T-cell (primary cell): ENCODE data around the gene OSBPL10. TPM values are rescaled to one million over a fixed set of nuclear protein-coding genes. Genes with fewer than 3 reads are reported as not detected.

ENCODE experiments used
- ATAC-seq, 4 experiments: fragments of 200-7000 bp in 3 of 4; fragments of 150-1000 bp in 1 of 4; cut with Tn5 transposase; replicated peaks in 1 of 4; 1 replicate in 3 of 4; 2 replicates in 1 of 4; pipeline ENCODE4 v1.10.0; 2021; ENCODE audit warnings: moderate library complexity in 3 of 4, mild to moderate bottlenecking in 2 of 4, moderate number of reproducible peaks in 1 of 4
- CTCF ChIA-PET, 2 donors: fragments of 300-600 bp; sonication (Branson Sonifier 250); formaldehyde crosslinking; loops; one replicate each; lab custom pipeline; 2022; ENCODE audit warnings: antibody characterized with exemption in 2 of 2; lab: Charles Lee
- POLR2A ChIA-PET, 2 donors: fragments of 300-600 bp; sonication (Branson Sonifier 250); formaldehyde crosslinking; loops; one replicate each; lab custom pipeline; 2022; ENCODE audit warnings: antibody characterized with exemption in 2 of 2; lab: Charles Lee
- DNase-seq, 35 experiments: peaks; one replicate each; pipeline versions ENCODE4 v3.0.0 to v3.0.0-alpha.2; 2013 to 2023
- H3K27ac ChIP-seq: one replicate; pipeline ENCODE4 v1.5.1; 2013; ENCODE audit warnings: low read length
- H3K27me3 ChIP-seq, 2 experiments: replicated peaks in 1 of 2; 1 replicate in 1 of 2; 2 replicates in 1 of 2; pipeline versions ENCODE4 v1.6.1 to v1.7.0; 2013; ENCODE audit warnings: low read length in 1 of 2, mixed read lengths in 1 of 2; ENCODE audit not compliant: control insufficient read depth in 2 of 2, insufficient read depth in 2 of 2; ENCODE audit errors: extremely low read depth in 1 of 2
- H3K36me3 ChIP-seq, 2 donors: 1 replicate in 1 of 2; 2 replicates in 1 of 2; pipeline versions ENCODE4 v1.6.1 to v1.7.0; 2013; ENCODE audit warnings: low read length in 1 of 2; ENCODE audit not compliant: control insufficient read depth in 2 of 2, insufficient read depth in 1 of 2; ENCODE audit errors: extremely low read depth in 1 of 2
- H3K4me1 ChIP-seq, 2 experiments: 1 replicate in 1 of 2; 2 replicates in 1 of 2; pipeline versions ENCODE4 v1.6.1 to v1.7.0; 2013; ENCODE audit warnings: low read length in 2 of 2, mixed read lengths in 1 of 2; ENCODE audit not compliant: insufficient read depth in 2 of 2, control insufficient read depth in 1 of 2; ENCODE audit errors: extremely low read depth in 1 of 2
- H3K4me3 ChIP-seq, 2 donors: 1 replicate in 1 of 2; 2 replicates in 1 of 2; pipeline versions ENCODE4 v1.5.1 to v1.7.0; 2013; ENCODE audit warnings: mild to moderate bottlenecking in 2 of 2, low read length in 1 of 2, moderate library complexity in 1 of 2; ENCODE audit not compliant: control insufficient read depth in 1 of 2; ENCODE audit errors: extremely low read depth in 1 of 2
- H3K9me3 ChIP-seq: 2 replicates; pipeline ENCODE4 v1.7.0; 2013
- H3K27ac Mint-ChIP-seq, 2 donors: one replicate each; pipeline ENCODE4 v1.8.0; 2020 to 2021; ENCODE audit warnings: mild to moderate bottlenecking in 2 of 2, mixed read lengths in 2 of 2
- H3K27me3 Mint-ChIP-seq, 2 donors: one replicate each; pipeline ENCODE4 v1.8.0; 2021 to 2022; ENCODE audit warnings: mixed read lengths in 2 of 2
- H3K36me3 Mint-ChIP-seq: one replicate; pipeline ENCODE4 v1.8.0; 2021; ENCODE audit warnings: mixed read lengths
- H3K4me1 Mint-ChIP-seq, 3 donors: one replicate each; pipeline ENCODE4 v1.8.0; 2020 to 2022; ENCODE audit warnings: mixed read lengths in 3 of 3, mild to moderate bottlenecking in 1 of 3
- H3K4me3 Mint-ChIP-seq, 3 donors: one replicate each; pipeline ENCODE4 v1.8.0; 2020 to 2022; ENCODE audit warnings: mild to moderate bottlenecking in 3 of 3, mixed read lengths in 3 of 3, moderate library complexity in 3 of 3
- H3K9me3 Mint-ChIP-seq, 3 donors: one replicate each; pipeline ENCODE4 v1.8.0; 2020 to 2022; ENCODE audit warnings: mixed read lengths in 3 of 3
- WGBS: methylation state at CpG from one replicate; pipeline ENCODE4 v1.1.5; 2013; ENCODE audit warnings: missing lambda C conversion rate; ENCODE audit not compliant: insufficient coverage; 5-methylcytosine and 5-hydroxymethylcytosine counted together
- total RNA-seq, 35 experiments: library from RNA in 6 of 35; stranded (reverse) in 6 of 35; fragments of 120-200 nt in 1 of 35; gene quantifications; one replicate each; pipeline versions ENCODE4 v1.2.1 to v1.2.4 and lab custom pipeline; 2013 to 2026

Gene OSBPL10
- total RNA-seq, 5 donors from 2014 or later (not counting 1 experiment from before 2014, with no cell fraction given) = 0.77 to 10.4 (median 2.1) TPM

- Histone ChIP-seq H3K36me3 (peaks cover 0 to 25% of the 10 kb centered on the region in 2 donors), H3K4me3 (no peak overlapping the region), H3K9me3 (no peaks in the 10 kb centered on the region), H3K4me1 (no peaks in the 10 kb centered on the region), H3K27me3 (no peaks in the 10 kb centered on the region), H3K27ac (no peak overlapping the region)
- Mint-ChIP-seq H3K4me3 (no peak overlapping the region), H3K4me1 (peaks cover 44 to 49% (median 48%) of the 10 kb centered on the region in 3 donors), H3K27ac (peak overlapping the region; percentile 16 to 39), H3K27me3 (no peaks in the 10 kb centered on the region), H3K36me3 (peaks cover 61% of the 10 kb centered on the region), H3K9me3 (no peaks in the 10 kb centered on the region)
- DNase-seq (no peak), ATAC-seq (no peak)
- no CpG with 5 or more reads among the region's 2 CpGs for WGBS
- POLR2A ChIA-PET = interaction anchor here (0.6 to 0.7 kb wide), 2 partner anchors 96 to 847 kb away, joined by 4 to 5 read pairs; no protein-coding TSS in a partner anchor
- CTCF ChIA-PET = interaction anchor here in 1 of 2 donors (0.9 kb wide), 1 partner anchor 1549 kb away, joined by 3 read pairs; no protein-coding TSS in a partner anchor
These were observed 364.4 kb downstream of the OSBPL10 start for GRCh38 chr3:31616711-31617110.

DNA sequence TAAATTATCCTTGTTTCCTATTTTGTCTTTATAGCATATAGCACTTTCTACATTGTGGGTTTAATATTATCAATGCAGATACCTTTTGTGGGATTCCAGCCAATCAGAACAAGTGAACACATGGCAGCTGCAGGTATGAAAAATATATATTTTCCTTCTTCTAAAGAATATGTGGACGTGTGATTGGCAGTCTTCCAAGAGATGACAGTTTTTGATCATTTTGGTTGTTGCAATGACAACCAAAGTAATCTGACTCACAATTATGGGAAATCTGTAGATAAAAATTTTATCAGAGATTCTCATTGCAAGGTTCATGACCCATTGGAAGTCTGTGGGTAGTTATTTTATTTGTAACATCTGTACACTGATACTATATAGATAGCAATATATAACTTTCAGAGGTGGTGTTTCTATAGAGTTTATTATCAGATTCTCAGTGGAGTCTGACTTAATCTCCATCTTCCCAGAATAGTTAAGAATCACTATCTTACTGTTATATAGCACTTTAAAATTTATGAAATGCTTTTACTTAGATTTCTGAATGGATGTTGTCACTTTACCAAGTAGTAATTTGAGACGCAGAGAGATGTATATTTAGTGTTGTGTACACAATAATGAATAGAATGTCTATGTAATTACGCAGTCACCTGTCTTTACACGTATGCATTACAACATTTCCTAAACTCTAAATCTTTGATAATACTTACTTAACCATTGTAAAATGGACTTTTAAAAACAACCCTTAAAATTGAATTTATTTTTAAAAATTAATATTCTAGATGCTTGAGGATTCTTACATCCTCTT lies 365.8 kb downstream of the OSBPL10 start:
- Histone ChIP-seq H3K9me3 (no peaks in the 10 kb centered on the region), H3K27ac (no peak overlapping the region), H3K27me3 (no peaks in the 10 kb centered on the region), H3K4me1 (no peaks in the 10 kb centered on the region), H3K36me3 (peaks cover 0 to 22% of the 10 kb centered on the region in 2 donors), H3K4me3 (no peak overlapping the region)
- Mint-ChIP-seq H3K27me3 (no peaks in the 10 kb centered on the region), H3K9me3 (no peaks in the 10 kb centered on the region), H3K4me3 (no peak overlapping the region), H3K27ac (peak overlapping the region in 1 of 2 donors; percentile 46), H3K4me1 (peaks cover 45 to 60% (median 51%) of the 10 kb centered on the region in 3 donors), H3K36me3 (peaks cover 61% of the 10 kb centered on the region)
- ATAC-seq (no peak), DNase-seq (no peak)
- POLR2A ChIA-PET = interaction anchor here in 1 of 2 donors (0.7 kb wide), 1 partner anchor 70 kb away, joined by 3 read pairs; no protein-coding TSS in a partner anchor
- CTCF ChIA-PET = no interaction called here
- no CpG with 5 or more reads among the region's 4 CpGs for WGBS

DNA sequence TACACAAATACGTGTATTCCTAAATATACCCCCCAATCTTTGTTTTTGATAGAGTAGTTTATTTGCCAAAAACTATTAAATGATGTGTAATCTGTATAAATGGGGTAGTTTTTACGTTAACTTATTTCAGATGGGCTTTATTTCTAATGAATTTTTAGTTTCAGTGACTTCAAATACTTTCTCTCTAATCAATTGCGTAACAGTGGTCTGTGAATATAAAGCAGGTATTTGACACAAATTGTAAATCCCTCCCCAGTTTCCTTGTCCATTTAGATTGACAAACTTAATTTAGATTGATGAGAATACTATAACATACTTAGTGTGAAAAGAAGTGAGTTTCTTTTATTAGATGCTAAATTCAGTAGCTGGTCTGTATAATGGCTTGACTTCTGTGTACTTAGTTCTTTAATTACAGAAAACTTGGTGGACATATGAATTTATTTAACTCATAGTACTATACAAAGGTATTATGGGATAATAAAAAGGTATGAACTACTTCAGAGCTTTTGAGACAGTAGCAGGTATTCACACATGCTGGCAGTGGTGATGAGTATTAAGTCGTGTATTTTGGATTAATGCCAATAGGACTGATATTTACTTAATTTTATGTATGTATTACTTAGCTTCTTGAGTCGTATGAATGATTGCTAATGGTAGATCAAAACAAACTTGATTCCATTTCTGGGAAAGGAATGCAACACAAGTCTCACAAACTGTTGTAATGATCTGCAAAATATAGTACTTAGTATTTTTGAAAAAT lies 366.7 kb downstream of the OSBPL10 start:
- no peak overlapping the region for H3K4me3 Mint-ChIP-seq
- POLR2A ChIA-PET = interaction anchor here (0.6 to 0.7 kb wide), 2 partner anchors 69 kb away, joined by 3 to 6 read pairs; no protein-coding TSS in a partner anchor

GRCh38 chr3:31613654-31614053 lies 367.4 kb downstream of the OSBPL10 start:
- POLR2A ChIA-PET = no interaction called here
- Mint-ChIP-seq H3K27me3 (no peaks in the 10 kb centered on the region), H3K36me3 (peaks cover 62% of the 10 kb centered on the region), H3K9me3 (no peaks in the 10 kb centered on the region), H3K4me1 (peaks cover 60 to 73% (median 67%) of the 10 kb centered on the region in 3 donors), H3K27ac (no peak overlapping the region), H3K4me3 (no peak overlapping the region)
- no peaks in the 10 kb centered on the region for H3K27me3 ChIP-seq
- no peak overlapping the region for H3K4me3 ChIP-seq
- no CpG with 5 or more reads among the region's 4 CpGs for WGBS
- DNase-seq = no peak
- peaks cover 0 to 17% of the 10 kb centered on the region in 2 donors for H3K36me3 ChIP-seq
- no peak for ATAC-seq
- peaks cover 0 to 4% of the 10 kb centered on the region in 2 experiments for H3K4me1 ChIP-seq
- no peaks in the 10 kb centered on the region for H3K9me3 ChIP-seq
- H3K27ac ChIP-seq = no peak overlapping the region
- CTCF ChIA-PET = interaction anchor here (0.5 to 0.6 kb wide), 2 partner anchors 8 to 919 kb away, joined by 3 to 5 read pairs; no protein-coding TSS in a partner anchor

More for the DNA sequence above, 366.7 kb downstream of the OSBPL10 start:
- CTCF ChIA-PET = interaction anchor here in 1 of 2 donors (0.6 kb wide), 1 partner anchor 27 kb away, joined by 6 read pairs; no protein-coding TSS in a partner anchor
- Histone ChIP-seq H3K27ac (no peak overlapping the region), H3K27me3 (no peaks in the 10 kb centered on the region), H3K4me3 (no peak overlapping the region), H3K9me3 (no peaks in the 10 kb centered on the region), H3K36me3 (peaks cover 0 to 21% of the 10 kb centered on the region in 2 donors), H3K4me1 (no peaks in the 10 kb centered on the region)
- no peak for ATAC-seq
- Mint-ChIP-seq H3K27me3 (no peaks in the 10 kb centered on the region), H3K4me1 (peaks cover 54 to 68% (median 60%) of the 10 kb centered on the region in 3 donors), H3K9me3 (no peaks in the 10 kb centered on the region), H3K27ac (no peak overlapping the region), H3K36me3 (peaks cover 65% of the 10 kb centered on the region)
- 33% methylated on average over 1 of the region's 5 CpGs for WGBS
- DNase-seq = no peak

DNA sequence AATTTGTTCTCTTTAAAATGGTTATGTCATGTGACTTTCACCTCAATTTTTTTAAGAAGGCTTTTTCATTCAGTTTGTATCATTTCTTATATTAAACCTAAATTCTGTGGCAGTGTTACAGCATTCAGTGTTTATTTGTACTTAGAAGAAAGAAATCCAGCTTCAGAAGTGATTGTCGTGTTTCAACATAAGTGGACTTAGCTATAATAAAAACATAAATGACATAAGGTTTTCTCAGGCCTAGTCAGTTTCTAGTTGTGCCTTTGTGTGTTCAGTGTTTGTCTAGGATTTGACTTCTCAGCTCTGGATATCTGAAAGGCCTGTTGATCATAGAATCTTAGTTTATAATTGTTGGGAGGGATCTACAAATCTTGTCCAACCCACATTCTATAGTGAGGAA lies 367.9 kb downstream of the OSBPL10 start:
- peaks cover 63% of the 10 kb centered on the region for H3K36me3 Mint-ChIP-seq
- Histone ChIP-seq H3K9me3 (no peaks in the 10 kb centered on the region), H3K27ac (no peak overlapping the region), H3K36me3 (peaks cover 0 to 14% of the 10 kb centered on the region in 2 donors), H3K27me3 (no peaks in the 10 kb centered on the region), H3K4me1 (peaks cover 0 to 7% of the 10 kb centered on the region in 2 experiments), H3K4me3 (no peak overlapping the region)
- ATAC-seq = no peak
- ChIA-PET POLR2A (no interaction called here), CTCF (interaction anchor here (0.5 to 0.6 kb wide), 2 partner anchors 9 to 919 kb away, joined by 3 to 5 read pairs; no protein-coding TSS in a partner anchor)
- DNase-seq = no peak
- no peaks in the 10 kb centered on the region for H3K27me3 Mint-ChIP-seq
- no peak overlapping the region for H3K4me3 Mint-ChIP-seq
- no peaks in the 10 kb centered on the region for H3K9me3 Mint-ChIP-seq
- H3K27ac Mint-ChIP-seq = no peak overlapping the region
- WGBS = no CpG with 5 or more reads among the region's 1 CpG
- peaks cover 65 to 78% (median 72%) of the 10 kb centered on the region in 3 donors for H3K4me1 Mint-ChIP-seq
